Measurements from ENCODE around the gene ATP6V0E1.

Gene ATP6V0E1

GRCh38 chr5:172956936-172957335, 26.6 kb upstream of the ATP6V0E1 start:
- peak; percentile 65 for DNase-seq (ENCODE audit: low spot score)

GRCh38 chr5:172957458-172957857, 26.1 kb upstream of the ATP6V0E1 start:
- DNase-seq (ENCODE audit: low spot score), result no peak

- DNase-seq (ENCODE audit: low spot score), result peak; percentile 60
Measured at GRCh38 chr5:172958331-172959046, 25.1 kb upstream of the ATP6V0E1 start.

GRCh38 chr5:172959824-172960799, 23.5 kb upstream of the ATP6V0E1 start:
- no peak for DNase-seq (ENCODE audit: low spot score)

GRCh38 chr5:172969921-172970320, 13.7 kb upstream of the ATP6V0E1 start:
- no peak for DNase-seq (ENCODE audit: low spot score)

GRCh38 chr5:172971482-172971881, 12.1 kb upstream of the ATP6V0E1 start:
- DNase-seq (ENCODE audit: low spot score), result no peak

- DNase-seq (ENCODE audit: low spot score), result no peak
Measured at GRCh38 chr5:172972552-172972951, 11.0 kb upstream of the ATP6V0E1 start.

- DNase-seq (ENCODE audit: low spot score), result no peak
Measured at GRCh38 chr5:172973127-172973916, 10.2 kb upstream of the ATP6V0E1 start.

- no peak for DNase-seq (ENCODE audit: low spot score)
Measured at GRCh38 chr5:172973931-172974330, 9.6 kb upstream of the ATP6V0E1 start.

- DNase-seq (ENCODE audit: low spot score), result no peak
Measured at GRCh38 chr5:172975289-172975688, 8.3 kb upstream of the ATP6V0E1 start.

GRCh38 chr5:172979778-172980177, 3.8 kb upstream of the ATP6V0E1 start:
- no peak for DNase-seq (ENCODE audit: low spot score)

- DNase-seq (ENCODE audit: low spot score), result no peak
Measured at GRCh38 chr5:172981931-172982330, 1.6 kb upstream of the ATP6V0E1 start.

GRCh38 chr5:172984244-172984953, 828 bp downstream of the ATP6V0E1 start:
- DNase-seq (ENCODE audit: low spot score), result peak; percentile 78

GRCh38 chr5:172985596-172985995, 2.0 kb downstream of the ATP6V0E1 start:
- no peak for DNase-seq (ENCODE audit: low spot score)

GRCh38 chr5:172988276-172988675, 4.7 kb downstream of the ATP6V0E1 start:
- no peak for DNase-seq (ENCODE audit: low spot score)

GRCh38 chr5:172990776-172991175, 7.2 kb downstream of the ATP6V0E1 start:
- DNase-seq (ENCODE audit: low spot score), result no peak

GRCh38 chr5:172994405-172994804, 10.8 kb downstream of the ATP6V0E1 start:
- DNase-seq (ENCODE audit: low spot score), result no peak

GRCh38 chr5:172999372-172999973, 15.9 kb downstream of the ATP6V0E1 start:
- DNase-seq (ENCODE audit: low spot score), result no peak

GRCh38 chr5:172999974-173000373, 16.4 kb downstream of the ATP6V0E1 start:
- DNase-seq (ENCODE audit: low spot score), result no peak

GRCh38 chr5:173001229-173001841, 17.8 kb downstream of the ATP6V0E1 start:
- DNase-seq (ENCODE audit: low spot score), result no peak

- no peak for DNase-seq (ENCODE audit: low spot score)
Measured at GRCh38 chr5:173003360-173003759, 19.8 kb downstream of the ATP6V0E1 start.
